Heart left ventricle (tissue), 13 donors: Measurements from ENCODE around the gene CACNA1E.

Source experiments
- POLR2A ChIP-seq, 2 donors: fragments of 450-650 bp; IDR thresholded peaks; one replicate each; pipeline ENCODE4 v1.6.1; 2017; ENCODE audit warnings: antibody characterized with exemption in 2 of 2, mild to moderate bottlenecking in 2 of 2, moderate library complexity in 2 of 2
- TF ChIP-seq, protein P1 (sequence below), 12 donors: fragments of 200-600 bp; sonication (generic) in 4 of 12; IDR thresholded peaks; one replicate each; pipeline versions ENCODE4 v1.5.0 to v1.8.0; 2018 to 2022; ENCODE audit warnings: antibody characterized with exemption in 12 of 12, mild to moderate bottlenecking in 5 of 12
- donor health status: ischemic (EF 13 %, LVEDD 7.1; RV severe dilation, severe dysfunction).
- donor health status: DM: no; HTN: yes; CAD: no.
- donor health status: DM: no; HTN: no; CAD: no.
- donor health status: ischemic (EF 25% LVEDD 6.9; RV normal size, moderate dysfunction).
- donor health status: ischemic (EF 25% LVEDD 5.7; RV mildly dilated, moderate dysfunction).
- donor health status: ischemic (EF 35%, LVEDD 5.7; RV mildly dilated, moderate dysfunction).
- donor health status: nonischemic (EF 11% LVEDD 7.7; RV severe dilation, severe dysfunction).
- donor health status: DM: yes; HTN: yes; CAD: no.
- donor health status: PGD.
- donor health status: ischemic (EF 29% LVEDD 5.4; RV normal size, mild dysfunction).
- donor health status: nonischemic (EF 23%, LVEDD 6.1; RV moderate dilation, normal function).

DNA sequence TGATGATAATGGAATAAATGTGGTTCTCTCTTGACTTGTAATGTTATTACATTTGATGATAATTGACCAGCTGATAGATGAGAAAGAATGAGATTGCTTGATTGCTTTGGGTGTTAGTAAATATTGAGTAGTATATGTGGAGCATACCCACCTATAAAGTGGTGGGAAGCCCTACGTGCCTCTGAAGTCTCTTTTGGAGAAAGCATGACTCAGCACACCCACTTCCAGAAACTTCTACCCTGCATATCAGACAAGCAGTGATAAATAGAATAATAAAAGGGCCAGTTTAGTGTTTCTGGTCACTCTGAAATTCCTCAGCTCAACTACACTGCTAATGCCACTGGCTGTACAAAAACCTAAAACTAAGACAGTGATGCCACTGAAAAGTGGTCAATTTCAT lies 289.4 kb downstream of the CACNA1E start:
- TF ChIP-seq, protein P1, sequence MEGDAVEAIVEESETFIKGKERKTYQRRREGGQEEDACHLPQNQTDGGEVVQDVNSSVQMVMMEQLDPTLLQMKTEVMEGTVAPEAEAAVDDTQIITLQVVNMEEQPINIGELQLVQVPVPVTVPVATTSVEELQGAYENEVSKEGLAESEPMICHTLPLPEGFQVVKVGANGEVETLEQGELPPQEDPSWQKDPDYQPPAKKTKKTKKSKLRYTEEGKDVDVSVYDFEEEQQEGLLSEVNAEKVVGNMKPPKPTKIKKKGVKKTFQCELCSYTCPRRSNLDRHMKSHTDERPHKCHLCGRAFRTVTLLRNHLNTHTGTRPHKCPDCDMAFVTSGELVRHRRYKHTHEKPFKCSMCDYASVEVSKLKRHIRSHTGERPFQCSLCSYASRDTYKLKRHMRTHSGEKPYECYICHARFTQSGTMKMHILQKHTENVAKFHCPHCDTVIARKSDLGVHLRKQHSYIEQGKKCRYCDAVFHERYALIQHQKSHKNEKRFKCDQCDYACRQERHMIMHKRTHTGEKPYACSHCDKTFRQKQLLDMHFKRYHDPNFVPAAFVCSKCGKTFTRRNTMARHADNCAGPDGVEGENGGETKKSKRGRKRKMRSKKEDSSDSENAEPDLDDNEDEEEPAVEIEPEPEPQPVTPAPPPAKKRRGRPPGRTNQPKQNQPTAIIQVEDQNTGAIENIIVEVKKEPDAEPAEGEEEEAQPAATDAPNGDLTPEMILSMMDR (IDR thresholded peaks at IDR 0.05): no peak
- no peak for TF ChIP-seq POLR2A (IDR thresholded peaks at IDR 0.05)
